Mammary epithelial cell (primary cell): Measurements from ENCODE around the gene ELMO1.

ENCODE experiments used
- CTCF ChIP-seq, 2 donors: IDR thresholded peaks in 1 of 2; conservative IDR thresholded peaks in 1 of 2; 2 replicates each; pipeline ENCODE4 v1.5.1; 2011 to 2012; ENCODE audit warnings: inconsistent platforms in 2 of 2, low read length in 2 of 2, mild to moderate bottlenecking in 2 of 2, control low read depth in 1 of 2, low read depth in 1 of 2; ENCODE audit not compliant: insufficient read depth in 1 of 2; ENCODE audit errors: extremely low read depth in 1 of 2
- EZH2 ChIP-seq: IDR thresholded peaks from 2 replicates; pipeline ENCODE4 v1.6.1; 2012; ENCODE audit warnings: low read length, inconsistent platforms, borderline replicate concordance

GRCh38 chr7:37446371-37446770 is 2.3 kb downstream of the ELMO1 start:
- TF ChIP-seq CTCF (conservative IDR thresholded peaks at IDR 0.05 in 1 of 2, IDR thresholded peaks at IDR 0.05 in 1 of 2; ENCODE audit: extremely low read depth in 1 of 2, insufficient read depth in 1 of 2, low read depth in 1 of 2, low read length in 2 of 2) (no peak), EZH2 (no peak)
